BJ (cell line): Measurements from ENCODE around the gene USH2A. TPM values are rescaled to one million over a fixed set of nuclear protein-coding genes. Genes with fewer than 3 reads are reported as not detected.

ENCODE experiments used
- CTCF ChIA-PET: fragments of 350-600 bp; formaldehyde crosslinking; extraction: SDS; loops from one replicate; lab custom pipeline; 2021; ENCODE audit warnings: antibody characterized with exemption, inconsistent platforms; lab: Yijun Ruan, JAX
- POLR2A ChIA-PET: fragments of 300-600 bp; sonication (Branson Sonifier 250); formaldehyde crosslinking; extraction: SDS; loops from one replicate; lab custom pipeline; 2021; ENCODE audit warnings: antibody characterized with exemption; lab: Charles Lee
- DNase-seq: peaks from one replicate; pipeline ENCODE4 v3.0.0-alpha.2; 2011; ENCODE audit warnings: low read depth
- H3K27me3 ChIP-seq: 2 replicates; pipeline ENCODE4 v1.6.0; 2011; ENCODE audit warnings: low read length; ENCODE audit not compliant: control insufficient read depth, insufficient read depth
- H3K36me3 ChIP-seq: 2 replicates; pipeline ENCODE4 v1.5.1; 2011; ENCODE audit warnings: low read length; ENCODE audit not compliant: control insufficient read depth, insufficient read depth
- H3K4me3 ChIP-seq: 2 replicates; pipeline ENCODE4 v1.5.1; 2011; ENCODE audit warnings: low read depth, mild to moderate bottlenecking, control low read depth, low read length
- CTCF ChIP-seq: IDR thresholded peaks from 2 replicates; pipeline ENCODE4 v1.5.1; 2011; ENCODE audit warnings: low read depth, mild to moderate bottlenecking, control low read depth, inconsistent platforms, low read length, moderate library complexity; ENCODE audit not compliant: insufficient read depth
- polyA plus RNA-seq: library from polyadenylated mRNA; depleted of rRNA; stranded (reverse); fragments of >200 nt; gene quantifications from 2 replicates; pipeline ENCODE4 v1.2.3, GENCODE V29; 2011

The USH2A gene
- polyA plus RNA-seq, 1 experiment = under 0.01 TPM

- no peak for DNase-seq
- POLR2A ChIA-PET = no interaction called here
- Histone ChIP-seq H3K36me3 (no peaks in the 10 kb centered on the region), H3K4me3 (no peak overlapping the region), H3K27me3 (no peaks in the 10 kb centered on the region)
- CTCF ChIA-PET = no interaction called here
- no peak for TF ChIP-seq CTCF
Observed at GRCh38 chr1:216450227-216450626, 27.0 kb upstream of the USH2A start.

GRCh38 chr1:216448011-216448510 lies 24.8 kb upstream of the USH2A start:
- POLR2A ChIA-PET = no interaction called here
- TF ChIP-seq CTCF = no peak
- Histone ChIP-seq H3K36me3 (no peaks in the 10 kb centered on the region), H3K4me3 (no peak overlapping the region), H3K27me3 (no peaks in the 10 kb centered on the region)
- CTCF ChIA-PET = no interaction called here
- no peak for DNase-seq

- TF ChIP-seq CTCF = no peak
- POLR2A ChIA-PET = no interaction called here
- H3K4me3 ChIP-seq = no peak overlapping the region
- no peaks in the 10 kb centered on the region; the same call in 1 of the 2 replicates for H3K27me3 ChIP-seq
- CTCF ChIA-PET = no interaction called here
- H3K36me3 ChIP-seq = no peaks in the 10 kb centered on the region
- no peak for DNase-seq
Observed at GRCh38 chr1:216437603-216438002, 14.4 kb upstream of the USH2A start.

GRCh38 chr1:216434232-216434631 lies 11.0 kb upstream of the USH2A start:
- no peak for DNase-seq
- CTCF ChIA-PET = no interaction called here
- TF ChIP-seq CTCF = no peak
- no peak overlapping the region for H3K4me3 ChIP-seq
- no peaks in the 10 kb centered on the region for H3K36me3 ChIP-seq
- no peaks in the 10 kb centered on the region; the same call in 1 of the 2 replicates for H3K27me3 ChIP-seq
- POLR2A ChIA-PET = no interaction called here

GRCh38 chr1:216433175-216433574 lies 9.9 kb upstream of the USH2A start:
- no peak for TF ChIP-seq CTCF
- H3K36me3 ChIP-seq = no peaks in the 10 kb centered on the region

More at GRCh38 chr1:216433175-216433574, 9.9 kb upstream of the USH2A start:
- POLR2A ChIA-PET = no interaction called here
- H3K27me3 ChIP-seq = no peaks in the 10 kb centered on the region; the same call in 1 of the 2 replicates
- DNase-seq = no peak
- CTCF ChIA-PET = no interaction called here
- no peak overlapping the region for H3K4me3 ChIP-seq
